SKM-1 (cell line): ENCODE results near the gene JAM3.
"Not testable (repeated sequence)": the region's sequence is repeated elsewhere in the genome, so short reads cannot be mapped to it uniquely, and the experiment has no call there.

Experiments
- DNase-seq: peaks from one replicate; lab custom pipeline; 2025; ENCODE audit not compliant: unreplicated experiment; lab: John Stamatoyannopoulos, UW

JAM3 gene

GRCh38 chr11:134100171-134100570 is 31.3 kb downstream of the JAM3 start:
- DNase-seq, result no peak

DNA sequence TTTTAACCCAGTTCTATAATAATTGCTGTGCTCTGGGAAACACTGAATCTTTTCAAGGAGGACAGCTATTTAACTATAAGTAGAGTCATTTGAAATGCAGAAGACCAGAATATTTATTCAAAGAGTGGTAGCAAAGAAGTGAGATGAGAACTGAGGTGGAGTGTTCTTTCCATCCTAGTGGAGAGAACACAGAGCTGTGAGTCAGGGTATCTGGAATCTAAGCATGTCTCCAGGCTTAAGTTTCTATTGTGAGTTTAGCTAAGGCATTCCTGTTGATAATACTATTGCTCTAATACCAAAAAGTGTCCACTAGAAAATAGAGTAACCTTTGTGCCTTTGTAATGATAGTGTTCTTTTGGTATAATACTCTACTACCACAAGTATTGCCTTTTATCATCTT is 32.4 kb downstream of the JAM3 start:
- DNase-seq, result no peak

- no peak for DNase-seq
Observed at GRCh38 chr11:134110252-134110815, 41.5 kb downstream of the JAM3 start.

DNA sequence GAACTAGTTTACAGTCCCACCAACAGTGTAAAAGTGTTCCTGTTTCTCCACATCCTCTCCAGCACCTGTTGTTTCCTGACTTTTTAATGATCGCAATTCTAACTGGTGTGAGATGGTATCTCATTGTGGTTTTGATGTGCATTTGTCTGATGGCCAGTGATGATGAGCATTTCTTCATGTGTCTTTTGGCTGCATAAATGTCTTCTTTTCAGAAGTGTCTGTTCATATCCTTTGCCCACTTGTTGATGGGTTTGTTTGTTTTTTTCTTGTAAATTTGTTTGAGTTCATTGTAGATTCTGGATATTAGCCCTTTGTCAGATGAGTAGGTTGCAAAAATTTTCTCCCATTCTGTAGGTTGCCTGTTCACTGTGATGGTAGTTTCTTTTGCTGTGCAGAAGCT is 44.9 kb downstream of the JAM3 start:
- DNase-seq, result not testable (repeated sequence)

DNA sequence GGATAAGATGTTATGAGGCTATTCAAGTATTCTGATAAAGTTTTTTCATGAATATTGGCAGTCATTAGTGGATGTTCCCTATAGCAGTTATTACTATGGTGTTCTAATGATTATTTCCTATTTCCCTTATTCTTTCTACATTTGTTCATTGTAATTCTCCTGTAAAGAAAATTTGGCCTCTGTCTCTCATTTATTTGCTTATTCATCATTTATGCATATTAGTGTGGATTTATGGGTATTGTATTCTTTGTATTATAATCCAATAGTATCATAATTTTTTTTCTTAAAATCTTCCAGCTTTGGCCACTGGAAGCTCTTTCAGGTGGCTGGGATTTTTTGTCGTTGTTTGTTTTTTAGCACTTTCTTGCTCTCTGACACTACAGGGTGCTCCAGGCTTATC is 47.3 kb downstream of the JAM3 start:
- DNase-seq, result no peak

- DNase-seq, result no peak
Observed at GRCh38 chr11:134118006-134118405, 49.1 kb downstream of the JAM3 start.

- DNase-seq, result no peak
Observed at GRCh38 chr11:134119094-134119493, 50.2 kb downstream of the JAM3 start.

DNA sequence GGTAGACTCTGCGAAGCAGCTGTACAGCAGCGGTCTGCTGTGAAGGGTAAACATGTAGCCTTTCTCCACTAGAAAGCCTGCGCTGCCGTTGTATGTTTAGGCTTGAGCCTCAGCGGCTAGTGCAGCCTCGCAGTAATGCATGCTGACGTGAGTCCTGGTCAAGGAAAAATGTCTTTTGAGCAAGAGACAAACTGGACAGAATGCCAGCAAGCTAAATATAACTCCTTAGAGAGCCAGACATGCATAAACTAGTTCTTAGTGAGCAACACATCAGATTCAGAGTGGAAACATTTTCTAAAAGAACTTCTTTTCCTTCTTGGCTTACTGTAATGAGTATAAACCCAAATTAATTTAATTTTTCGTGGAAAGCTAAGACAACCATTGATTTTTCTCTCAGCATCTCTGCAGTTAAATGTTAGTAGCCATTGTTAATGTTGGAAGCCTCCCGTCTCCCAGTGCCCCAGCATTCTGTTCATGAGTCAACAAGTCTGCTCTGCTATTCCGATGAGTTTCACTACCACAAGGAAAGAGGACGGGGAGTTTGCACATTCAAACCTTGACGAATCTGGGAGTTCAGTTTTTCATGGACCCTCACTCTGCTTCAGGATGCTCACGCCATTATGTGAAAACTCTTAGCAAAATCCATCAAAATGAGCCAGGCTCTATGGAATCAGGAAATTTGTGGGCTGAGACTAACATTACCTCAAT is 51.4 kb downstream of the JAM3 start:
- DNase-seq, result no peak

DNA sequence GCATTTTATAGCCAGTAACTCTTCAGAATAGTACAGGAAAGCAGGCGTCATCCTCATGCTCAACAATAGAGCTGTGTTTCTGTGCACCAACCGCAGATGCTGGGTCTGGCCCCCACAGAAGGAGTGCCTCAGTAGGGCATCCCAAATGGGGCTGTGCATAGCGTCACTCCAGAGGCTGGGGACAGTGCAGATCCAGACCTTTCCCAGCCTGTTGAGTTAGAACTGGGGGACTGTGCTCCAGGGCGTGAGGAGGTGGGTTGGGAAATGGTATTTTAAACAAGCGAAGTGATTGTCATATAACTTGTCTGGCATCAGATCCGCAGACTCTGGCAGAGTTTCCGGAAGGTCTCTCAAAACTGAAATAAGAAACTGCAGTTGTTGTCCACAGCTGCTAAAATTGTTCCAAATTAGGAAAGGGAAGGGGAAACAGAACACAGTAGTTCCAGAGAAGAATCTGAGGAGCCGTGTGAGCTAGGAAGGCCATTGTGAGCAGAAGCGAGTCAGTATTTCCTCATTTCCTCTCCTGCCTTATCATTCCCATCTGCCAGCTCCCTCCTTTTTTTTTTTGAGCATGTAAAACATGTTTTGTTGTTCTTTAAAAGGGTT is 52.2 kb downstream of the JAM3 start:
- DNase-seq, result no peak

- DNase-seq, result no peak
Observed at GRCh38 chr11:134124660-134125451, 56.0 kb downstream of the JAM3 start.

DNA sequence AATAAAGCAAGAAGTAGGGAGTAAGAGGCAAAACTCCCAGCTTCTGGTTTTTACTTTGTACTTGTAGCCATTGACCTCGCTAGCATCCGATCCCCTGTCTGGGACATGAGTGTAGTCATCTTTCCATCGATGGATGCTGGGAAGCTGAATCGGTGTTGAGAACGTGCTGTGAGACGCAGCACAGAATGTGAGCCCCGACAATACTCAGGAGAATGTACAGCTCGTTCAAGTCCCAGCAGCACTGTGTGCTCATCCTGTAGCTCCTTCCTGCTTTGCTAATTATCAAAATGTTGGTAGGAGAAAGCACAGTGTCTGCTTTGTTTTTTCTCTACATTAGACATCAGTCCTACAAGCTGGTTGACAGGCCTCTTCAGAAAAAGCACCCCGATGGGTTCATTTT is 56.6 kb downstream of the JAM3 start:
- no peak for DNase-seq

DNA sequence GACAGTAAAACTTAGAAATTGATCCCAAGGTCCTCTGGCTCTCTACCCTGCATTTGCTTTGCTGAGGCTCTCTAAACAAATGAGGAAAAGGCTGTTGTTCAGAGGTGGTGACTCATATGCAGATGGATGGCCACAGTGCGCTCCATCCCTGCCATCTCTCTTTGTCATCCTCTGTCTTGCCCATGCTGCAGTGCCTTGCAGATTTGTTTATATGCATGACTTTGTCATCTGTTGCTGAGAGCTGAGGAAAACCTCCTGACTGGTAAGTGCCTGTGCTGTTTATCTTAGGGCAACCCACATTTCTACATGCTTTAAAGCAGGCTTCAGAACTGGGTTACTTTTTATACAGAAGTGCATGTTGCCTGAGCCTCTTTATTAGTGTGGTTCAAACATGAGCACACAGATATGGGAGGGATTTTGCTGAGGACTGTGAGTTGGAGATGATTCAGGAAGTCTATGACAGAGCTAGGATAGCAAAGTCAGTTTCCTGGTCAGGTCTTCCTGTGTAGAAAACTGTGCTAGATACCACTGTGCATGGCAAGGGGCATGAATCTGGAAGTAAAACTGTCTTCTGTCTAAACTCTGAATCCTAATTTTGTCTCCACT is 57.4 kb downstream of the JAM3 start:
- no peak for DNase-seq

DNA sequence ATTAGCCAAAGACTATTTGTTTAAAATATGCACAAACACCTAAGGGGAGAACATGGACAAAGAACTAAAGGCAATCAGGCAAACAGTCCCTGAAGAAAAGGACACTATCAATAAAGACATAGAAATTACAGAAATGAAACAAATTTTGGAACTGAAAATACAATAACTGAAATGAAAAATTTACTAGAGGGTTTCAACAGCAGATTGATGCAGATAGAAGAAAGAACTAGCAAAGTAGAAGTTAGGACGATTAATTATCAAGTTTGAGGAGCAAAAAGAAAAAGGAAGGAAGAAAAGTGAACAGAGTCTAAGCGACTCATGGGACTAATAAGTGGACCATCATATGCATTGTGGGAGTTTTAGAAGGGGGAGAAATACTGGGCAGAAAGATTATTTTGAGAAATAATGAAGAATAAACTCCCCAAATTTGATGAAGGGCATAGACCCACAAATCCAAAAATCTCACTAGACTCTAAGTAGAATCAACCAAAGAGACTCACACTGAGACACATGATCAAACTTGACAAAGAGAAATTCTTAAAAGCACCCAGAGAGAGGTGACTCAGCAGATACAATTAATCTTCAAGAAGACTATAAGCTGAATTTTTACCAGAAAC is 62.9 kb downstream of the JAM3 start:
- DNase-seq, result no peak

- DNase-seq, result no peak
Observed at GRCh38 chr11:134132808-134133207, 63.9 kb downstream of the JAM3 start.

DNA sequence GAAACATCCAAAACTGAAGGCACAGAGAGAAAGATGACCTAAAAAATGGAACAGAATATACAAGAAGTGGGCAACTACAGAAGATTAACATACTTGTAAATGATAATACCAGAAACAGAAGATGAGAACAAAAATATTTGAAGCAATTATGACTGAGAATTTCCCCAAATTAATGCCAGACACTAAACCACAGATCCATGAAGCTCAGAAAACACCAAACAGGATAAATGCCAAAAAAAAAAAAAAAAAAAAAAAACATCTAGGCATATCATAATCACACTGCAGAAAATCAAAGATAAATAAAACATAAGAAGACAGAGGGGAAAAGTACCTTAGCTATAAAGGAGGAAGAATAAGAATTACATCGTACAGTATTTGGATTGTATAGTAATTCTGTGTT is 65.3 kb downstream of the JAM3 start:
- no peak for DNase-seq

- no peak for DNase-seq
Observed at GRCh38 chr11:134138376-134138775, 69.5 kb downstream of the JAM3 start.

DNA sequence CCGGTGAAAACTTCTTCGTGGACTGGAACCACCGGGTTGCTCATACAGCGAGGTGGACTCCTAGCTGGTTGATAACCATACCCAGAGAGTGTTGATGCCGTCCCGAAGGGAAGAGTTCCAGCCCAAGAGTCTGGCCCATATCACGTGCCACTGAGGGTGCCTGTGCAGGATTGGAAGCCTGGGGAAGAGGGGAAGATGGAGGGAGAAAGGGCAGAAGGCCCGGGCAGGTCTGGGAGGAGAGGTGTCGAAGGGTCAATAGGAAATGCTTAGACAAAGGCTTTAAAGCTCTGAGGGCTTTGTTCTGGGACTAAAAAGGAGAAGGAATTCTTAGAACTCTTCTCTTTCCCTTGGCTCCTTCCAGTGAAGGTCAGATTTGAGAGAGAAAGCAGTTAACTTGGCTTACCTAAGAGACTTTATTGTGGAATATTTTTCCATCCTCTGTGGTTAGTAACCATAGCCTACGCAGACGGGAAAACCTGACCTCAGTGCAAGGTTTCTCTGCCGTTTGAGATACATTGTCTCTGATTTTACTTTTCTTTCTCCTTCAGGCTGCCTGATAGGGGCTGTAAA is 70.5 kb downstream of the JAM3 start:
- DNase-seq, result no peak

DNA sequence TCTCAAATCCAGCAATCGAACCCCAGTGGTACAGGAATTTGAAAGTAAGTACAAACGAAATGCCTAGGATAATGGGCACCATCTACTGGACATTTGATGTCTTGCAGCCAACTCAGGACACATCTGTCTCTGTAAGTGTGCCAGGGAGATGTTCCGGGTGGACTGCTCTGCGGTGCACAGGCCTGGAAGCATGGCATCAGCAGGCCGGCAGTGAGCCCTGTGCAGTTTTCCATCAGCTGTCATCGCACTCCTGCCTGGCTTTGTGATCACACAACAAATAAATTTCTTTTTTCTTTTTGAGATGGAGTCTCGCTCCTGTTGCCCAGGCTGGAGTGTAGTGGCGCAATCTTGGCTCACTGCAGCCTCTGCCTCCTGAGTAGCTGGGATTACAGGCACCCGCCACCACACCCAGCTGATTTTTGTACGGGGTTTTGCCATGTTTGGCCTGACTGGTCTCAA is 71.0 kb downstream of the JAM3 start:
- DNase-seq, result no peak

GRCh38 chr11:134140961-134141490 is 72.2 kb downstream of the JAM3 start:
- no peak for DNase-seq

DNA sequence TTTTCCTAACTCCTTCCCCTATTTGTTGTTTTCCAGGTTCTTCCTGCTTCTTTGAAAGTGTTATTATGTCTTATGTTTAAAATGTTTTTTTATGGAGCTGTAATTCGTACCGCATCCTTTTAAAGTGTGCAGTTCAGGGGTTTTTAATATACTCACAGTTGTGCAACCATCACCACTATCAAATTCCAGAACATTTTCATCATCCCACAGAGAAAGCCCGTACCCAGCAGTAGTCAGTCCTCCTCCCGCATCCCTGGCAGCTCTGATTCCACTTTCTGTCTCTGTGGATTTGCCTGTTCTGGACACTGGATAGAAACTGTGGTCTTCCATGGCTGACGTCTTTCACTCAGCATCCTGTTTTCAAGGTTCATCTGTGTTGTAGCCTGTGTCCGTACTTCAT is 73.7 kb downstream of the JAM3 start:
- DNase-seq, result no peak
